Renal cortical epithelial cell (primary cell): Measurements from ENCODE around the gene MCOLN2. TPM values are rescaled to one million over a fixed set of nuclear protein-coding genes. Genes with fewer than 3 reads are reported as not detected.
"Not testable (repeated sequence)": the region's sequence is repeated elsewhere in the genome, so short reads cannot be mapped to it uniquely, and the experiment has no call there.

Experiments used
- DNase-seq: peaks from one replicate; pipeline ENCODE4 v3.0.0-alpha.2; 2011; ENCODE audit warnings: low read depth
- total RNA-seq: library from RNA; depleted of rRNA; stranded (reverse); fragments of >200 nt; gene quantifications from 2 replicates; pipeline ENCODE4 v1.2.3, GENCODE V29; 2014

The MCOLN2 gene
- 0.89 and 1.9 TPM in 2 replicates for total RNA-seq

DNA sequence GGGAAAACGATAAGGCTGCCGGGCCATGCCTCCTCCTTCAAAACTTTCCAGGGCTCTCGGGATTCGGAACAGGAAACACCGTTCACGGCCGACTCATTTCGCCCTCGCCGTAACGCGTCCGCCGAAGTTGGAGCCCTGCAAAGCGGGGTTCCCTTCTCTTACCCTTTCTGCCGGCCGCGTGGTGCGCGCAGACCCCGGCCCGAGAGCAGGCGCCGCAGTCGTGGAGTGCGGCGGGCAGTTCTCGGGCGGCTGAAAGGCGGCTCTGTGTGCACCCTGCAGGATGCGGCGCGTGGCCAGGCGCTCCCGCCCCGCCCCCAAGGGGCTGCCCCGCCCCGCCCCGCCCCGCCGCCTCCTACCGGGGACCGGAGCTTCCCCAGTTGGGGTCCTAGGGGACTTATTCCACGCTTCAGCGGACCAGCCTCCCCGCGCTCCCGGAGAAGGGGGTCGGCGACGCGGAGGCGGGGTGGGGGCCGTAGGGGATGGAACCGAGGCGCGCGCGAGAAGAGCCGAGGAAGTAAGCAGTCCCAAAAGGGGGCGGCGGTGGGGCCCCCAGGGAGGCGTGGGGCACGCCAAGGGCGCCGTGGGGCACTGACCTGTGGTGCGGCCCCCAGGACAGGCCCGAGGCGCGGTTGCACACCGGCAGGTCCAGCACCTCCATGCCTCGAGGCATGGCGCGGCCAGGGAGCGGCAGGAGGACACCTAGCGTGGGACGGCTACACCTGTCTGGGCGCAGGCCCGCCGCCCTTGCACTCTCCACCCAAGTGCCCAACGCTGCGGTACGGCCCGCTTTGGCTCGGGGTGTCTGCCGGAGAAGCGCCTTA, at the start of gene MCOLN2:
Gene MCOLN2 (minus strand): TSS at position 268 of the 821 bp plus-strand sequence. CDS start 241 bp downstream, at position 27.
- no peak for DNase-seq

DNA sequence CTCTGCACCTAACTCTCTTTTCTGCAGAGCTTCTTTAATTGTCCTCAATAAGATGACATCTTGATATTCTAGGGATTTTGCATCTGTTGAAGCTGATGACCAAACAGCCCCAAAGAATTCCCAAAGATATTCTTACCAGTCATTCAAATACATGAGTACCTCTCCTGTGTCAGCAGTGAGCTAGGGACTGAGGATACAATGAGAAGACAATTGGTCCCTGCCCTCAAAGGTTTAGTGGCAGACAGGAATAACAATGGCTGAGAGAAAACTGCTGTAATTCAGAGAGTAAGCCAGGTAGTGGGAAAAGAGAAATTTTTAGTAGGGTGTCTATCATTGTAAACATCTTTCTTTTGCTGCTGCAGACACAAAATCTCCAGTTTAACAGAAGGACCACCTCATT, 45.5 kb upstream of the MCOLN2 start:
- DNase-seq, result no peak

DNA sequence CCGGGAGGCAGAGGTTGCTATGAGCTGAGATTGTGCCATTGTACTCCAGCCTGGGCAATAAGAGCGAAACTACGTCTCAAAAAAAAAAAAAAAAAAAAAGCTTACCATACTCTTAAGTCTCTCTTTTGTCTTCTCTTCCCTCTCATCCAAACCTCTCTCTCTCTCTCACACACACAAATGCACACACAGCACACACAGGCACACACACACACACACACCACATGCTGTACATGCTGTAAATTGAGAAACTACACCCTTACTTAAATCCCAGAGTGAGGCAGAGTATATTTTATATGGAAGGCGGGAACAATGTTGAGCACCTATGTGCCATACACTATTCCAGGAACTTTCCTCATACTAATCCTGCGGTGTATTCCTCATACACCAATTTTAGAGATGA, 44.9 kb upstream of the MCOLN2 start:
- DNase-seq, result no peak

DNA sequence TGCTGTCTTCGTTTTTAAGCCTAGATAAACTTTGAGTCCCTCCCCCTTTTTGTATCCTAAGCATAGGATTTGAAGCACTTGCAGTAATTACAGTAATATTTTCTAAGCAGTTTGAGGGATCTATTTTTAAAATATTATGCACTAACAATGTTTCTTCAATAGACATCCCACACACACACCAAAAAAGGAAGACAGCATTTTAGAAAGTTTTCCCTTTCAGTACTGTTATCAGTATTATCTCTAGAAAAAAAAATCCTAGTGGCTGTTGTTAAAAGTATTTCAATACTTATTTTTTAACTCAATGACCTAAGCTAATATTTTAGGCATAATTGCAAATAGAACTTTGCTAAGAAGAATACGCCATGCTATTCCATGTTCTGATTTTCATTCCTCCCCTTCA, 36.3 kb upstream of the MCOLN2 start:
- no peak for DNase-seq

DNA sequence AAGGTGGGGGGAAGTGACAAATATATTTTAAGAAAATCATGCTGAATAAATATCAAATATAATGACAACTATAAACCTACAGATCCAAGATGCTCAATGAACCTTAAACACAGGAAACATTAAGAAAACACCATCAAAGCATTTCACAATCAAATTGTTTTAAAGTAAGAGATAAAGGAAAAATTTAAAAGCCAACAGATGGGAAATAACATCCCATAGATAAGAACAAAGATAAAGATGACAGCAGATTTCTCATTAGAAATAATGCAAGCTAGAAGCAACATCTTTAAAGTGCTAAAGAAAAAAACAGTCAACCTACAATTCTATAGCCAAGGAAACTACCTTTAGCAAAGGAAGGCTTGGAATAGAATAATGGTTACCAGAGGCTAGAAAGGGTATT, 33.6 kb upstream of the MCOLN2 start:
- no peak for DNase-seq

DNA sequence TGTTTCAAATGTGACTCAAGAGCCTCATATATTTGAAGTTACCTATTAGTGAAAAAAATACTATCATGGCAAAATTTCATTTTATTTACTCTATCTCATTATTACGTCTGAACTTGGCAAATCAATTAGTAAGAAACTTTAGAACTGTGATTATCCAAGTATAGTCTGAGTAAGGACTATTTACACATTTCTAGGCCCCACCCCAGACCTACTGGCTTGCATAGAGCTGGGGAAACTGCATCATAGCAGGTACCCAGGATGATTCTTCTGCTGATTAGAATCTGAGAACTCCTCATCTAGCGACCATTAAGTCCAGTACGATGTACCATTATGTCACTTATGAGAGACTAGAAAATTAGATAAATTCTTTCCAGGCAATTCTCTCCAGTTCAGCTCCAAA, 31.2 kb upstream of the MCOLN2 start:
- DNase-seq, result no peak

DNA sequence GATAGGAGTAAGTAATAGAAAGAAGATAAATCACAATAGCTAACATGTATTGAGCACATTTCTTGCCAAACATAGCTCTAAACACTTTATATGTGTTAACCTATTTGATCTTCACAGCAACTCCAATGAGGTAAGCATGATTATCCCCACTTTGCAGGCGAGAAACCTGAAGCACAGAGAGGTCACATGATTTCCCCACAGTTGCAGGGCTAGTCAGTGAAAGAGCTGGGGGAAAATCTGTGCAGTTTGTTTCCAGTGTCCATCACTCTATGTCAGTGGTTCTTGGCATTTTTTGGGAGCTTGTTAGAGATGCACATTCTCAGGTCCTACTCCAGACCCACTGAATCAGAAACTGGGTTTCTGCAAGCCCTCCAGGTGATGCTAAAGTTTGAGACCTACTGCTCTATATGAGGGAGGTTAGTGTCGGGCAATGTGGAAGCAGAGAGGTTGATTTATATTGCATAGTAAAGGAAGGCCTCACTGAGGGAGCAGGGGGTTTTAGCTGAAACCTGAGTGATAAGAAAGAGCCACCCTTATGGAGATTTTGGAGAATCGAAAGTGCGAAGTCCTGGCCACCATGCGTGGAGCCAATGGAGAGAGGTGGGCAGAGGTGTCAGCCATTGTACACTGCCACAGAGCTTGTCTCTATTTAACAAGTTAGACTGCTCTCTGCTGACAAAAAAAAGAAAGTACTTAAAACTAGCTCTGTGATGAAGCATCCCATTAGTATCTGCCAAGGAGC, 30.5 kb upstream of the MCOLN2 start:
- peak; percentile 39 for DNase-seq

DNA sequence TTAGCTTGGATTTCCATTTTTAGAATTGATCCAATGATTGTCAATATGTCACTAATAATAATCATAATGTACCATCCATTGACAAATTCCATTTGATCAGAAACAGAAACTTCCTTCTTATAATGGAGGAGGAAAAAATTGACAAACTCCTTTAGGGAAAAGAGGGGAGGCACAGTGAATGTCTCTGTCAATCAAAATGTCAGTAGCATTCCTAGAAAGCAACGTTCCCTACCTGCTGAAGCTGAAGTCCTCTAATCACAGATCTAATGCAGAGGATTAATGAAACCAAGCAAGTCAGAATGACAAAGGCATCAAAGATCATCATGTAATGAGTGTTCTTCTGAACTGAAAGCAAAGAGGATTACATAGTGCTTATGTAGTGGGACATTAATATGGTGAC, 29.0 kb upstream of the MCOLN2 start:
- no peak for DNase-seq

DNA sequence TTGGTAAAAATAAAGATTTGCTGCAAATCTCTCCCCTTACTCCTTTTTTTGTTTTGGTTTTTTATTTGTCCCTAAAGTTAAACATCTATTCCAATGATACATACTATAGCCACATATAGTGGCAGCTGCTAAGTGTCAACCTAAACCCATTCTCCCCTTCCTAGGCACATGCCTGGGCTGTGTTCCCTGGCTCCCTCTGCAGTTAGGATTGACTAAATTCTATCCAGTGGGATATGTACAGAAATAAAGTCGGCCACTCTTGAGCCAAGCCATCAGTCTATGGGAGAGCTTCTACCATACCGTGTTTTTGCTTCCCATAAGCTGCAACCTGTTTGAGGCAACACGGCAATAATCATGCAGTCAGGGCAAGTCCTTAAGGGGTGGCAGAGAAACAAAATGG, 27.8 kb upstream of the MCOLN2 start:
- DNase-seq, result no peak

DNA sequence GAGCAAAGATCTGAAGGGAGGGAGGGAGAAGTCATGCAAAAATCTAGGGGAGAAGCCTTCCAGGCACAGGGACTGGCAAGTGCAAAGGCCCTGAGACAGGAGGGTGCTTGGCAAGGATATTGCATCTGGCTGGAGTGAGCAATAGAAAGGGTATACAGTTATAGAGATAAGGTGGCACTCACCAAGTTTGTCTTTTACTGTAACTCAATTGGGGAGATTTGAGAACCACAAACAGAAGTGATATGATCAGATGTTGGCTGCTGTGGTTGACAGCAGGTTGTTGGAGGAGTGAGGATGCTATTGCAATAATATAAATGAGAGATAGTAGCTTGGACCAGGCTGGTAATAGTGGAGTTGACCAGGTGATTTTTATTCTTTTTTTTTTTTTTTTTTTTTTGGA, 25.8 kb upstream of the MCOLN2 start:
- no peak for DNase-seq

DNA sequence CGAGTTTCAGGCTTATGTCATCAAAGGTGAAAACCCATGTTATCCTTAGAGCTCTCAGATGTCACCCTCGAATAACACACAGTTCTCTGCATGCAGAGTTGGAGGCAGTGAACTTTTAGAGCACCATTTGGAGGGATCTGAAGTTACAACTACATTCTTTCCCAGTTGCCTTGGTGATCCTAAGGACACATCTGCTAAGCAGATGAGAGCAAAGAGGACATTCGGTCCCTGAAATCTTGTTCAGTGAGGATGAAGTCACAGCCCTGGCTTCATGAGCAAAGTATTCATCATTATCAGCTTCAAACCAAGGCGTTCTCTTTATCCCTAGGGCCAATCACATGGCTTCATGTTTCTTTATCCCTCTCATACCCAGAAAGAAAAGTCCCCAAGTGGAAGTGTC, 23.1 kb upstream of the MCOLN2 start:
- no peak for DNase-seq

DNA sequence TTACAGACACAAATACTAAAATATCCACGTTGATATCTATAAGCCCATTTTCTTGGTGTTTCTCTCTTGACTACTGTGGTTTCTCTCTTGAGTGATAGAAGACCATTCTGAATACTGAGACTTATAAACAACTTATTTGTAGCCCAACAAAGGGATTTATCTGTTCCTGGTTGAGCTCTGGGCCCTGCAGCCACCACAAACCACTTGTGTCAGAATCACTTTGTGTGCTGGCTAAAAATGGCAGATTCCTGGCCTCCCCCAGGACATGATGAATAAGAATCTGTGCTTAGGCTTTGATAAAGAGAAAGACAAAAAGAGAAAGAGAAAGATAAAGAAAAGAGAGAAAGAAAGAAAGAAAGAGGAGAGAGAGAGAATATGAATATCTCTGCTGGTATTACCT, 18.9 kb upstream of the MCOLN2 start:
- no peak for DNase-seq

DNA sequence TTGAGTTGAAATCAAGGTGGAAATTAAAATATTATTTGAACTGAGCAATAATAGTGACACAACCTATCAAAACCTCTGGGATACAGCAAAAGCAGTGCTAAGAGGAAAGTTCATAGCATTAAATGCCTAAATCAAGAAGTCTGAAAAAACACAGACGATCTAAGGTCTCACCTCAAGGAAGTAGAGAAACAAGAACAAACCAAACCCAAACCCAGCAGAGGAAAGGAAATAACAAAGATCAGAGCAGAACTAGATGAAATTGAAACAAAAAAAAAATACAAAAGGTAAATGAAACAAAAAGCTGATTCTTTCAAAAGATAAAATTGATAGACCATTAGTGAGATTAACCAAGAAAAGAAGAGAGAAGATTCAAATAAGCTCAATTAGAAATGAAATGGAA, 8.7 kb upstream of the MCOLN2 start:
- DNase-seq, result not testable (repeated sequence)

DNA sequence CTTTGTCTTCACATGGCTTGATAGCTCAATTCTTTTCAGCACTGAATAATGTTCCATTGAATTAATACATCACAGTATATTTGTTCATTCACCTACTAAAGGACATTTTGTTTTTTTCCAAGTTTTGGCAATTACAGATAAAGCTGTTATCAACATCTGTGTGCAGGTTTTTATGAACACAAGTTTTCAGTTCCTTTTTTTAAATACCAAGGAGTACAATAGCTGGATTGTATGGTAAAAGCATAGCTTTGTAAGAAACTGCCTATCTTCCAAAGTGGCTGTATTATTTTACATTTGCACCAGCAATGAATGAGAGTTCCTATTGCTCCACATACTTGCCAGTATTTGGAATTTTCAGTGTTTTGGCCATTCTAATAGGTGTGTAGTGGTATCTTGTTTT, 4.8 kb upstream of the MCOLN2 start:
- DNase-seq, result no peak

DNA sequence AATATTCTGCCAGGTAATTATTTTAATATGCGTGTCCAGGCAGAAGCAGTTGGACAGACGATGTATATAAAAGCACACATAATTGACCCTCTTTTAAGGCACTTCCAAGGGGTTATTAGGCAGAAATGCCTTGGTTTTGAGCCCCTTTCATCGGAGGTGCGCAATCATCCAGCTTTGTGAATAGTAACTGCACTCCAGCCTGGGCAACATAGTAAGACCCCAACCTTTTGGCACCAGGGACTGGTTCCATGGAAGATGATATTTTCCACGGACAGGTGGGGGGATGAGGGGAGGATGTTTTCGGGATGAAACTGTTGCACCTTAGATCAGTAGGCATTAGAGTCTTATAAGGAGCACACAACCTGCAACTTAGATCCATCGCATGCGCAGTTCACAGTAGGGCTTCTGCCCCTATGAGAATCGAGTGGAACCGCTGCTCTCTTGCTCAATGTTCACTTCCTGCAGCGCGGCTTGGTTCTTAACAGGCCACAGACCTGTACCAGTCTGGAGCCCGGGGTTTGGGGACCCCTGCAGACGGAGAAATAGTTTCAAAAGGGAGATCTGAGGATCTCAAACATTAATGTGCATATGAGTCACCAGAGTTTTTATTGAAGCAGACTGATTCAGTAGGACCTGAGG, 1.8 kb upstream of the MCOLN2 start:
- peak; percentile 28 for DNase-seq

DNA sequence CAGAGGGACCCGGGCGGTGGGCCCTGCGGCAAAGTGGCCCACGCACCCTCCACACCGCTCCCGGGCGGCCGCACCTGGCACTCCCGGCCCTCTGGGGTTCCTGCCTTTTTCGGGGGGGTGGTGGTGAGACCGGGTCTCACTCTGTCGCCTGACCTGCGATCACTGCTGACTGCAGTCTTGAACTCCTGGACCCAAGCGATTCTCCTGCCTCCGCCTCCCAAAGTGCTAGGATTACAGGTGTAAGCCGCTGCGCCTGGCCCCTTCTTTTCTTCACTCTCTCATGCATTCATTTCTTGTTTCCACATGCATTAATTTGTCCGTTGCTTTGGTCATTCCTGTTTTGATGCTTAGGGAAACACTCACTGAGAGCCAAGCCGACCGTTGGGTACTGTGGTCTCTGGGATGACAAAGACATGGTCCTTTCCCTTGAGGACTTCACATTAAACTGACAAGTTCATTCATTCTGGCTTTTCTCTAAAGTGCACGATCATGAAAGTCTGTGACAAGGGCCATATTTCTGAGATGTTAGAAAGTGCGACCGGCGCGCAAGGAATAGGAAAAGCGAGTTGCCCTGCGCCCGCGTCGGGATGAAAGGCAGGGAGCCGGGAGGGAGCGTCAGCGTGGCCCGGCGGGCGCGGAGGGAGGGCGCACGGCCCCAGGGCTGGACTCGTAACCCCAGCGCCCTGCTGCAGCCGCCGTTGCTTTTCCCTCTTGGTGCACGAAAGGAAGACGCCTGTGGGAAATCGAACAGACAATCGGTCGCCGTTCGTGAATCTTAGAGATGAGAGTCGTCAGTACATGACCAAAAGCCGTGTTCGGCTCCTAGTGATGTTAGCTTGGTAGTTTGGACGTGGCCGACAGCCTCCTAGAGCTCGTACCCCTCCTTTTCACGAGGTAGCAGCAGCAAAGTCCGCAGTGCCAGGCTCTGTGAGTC, 1.0 kb upstream of the MCOLN2 start:
- DNase-seq, result peak; percentile 12

DNA sequence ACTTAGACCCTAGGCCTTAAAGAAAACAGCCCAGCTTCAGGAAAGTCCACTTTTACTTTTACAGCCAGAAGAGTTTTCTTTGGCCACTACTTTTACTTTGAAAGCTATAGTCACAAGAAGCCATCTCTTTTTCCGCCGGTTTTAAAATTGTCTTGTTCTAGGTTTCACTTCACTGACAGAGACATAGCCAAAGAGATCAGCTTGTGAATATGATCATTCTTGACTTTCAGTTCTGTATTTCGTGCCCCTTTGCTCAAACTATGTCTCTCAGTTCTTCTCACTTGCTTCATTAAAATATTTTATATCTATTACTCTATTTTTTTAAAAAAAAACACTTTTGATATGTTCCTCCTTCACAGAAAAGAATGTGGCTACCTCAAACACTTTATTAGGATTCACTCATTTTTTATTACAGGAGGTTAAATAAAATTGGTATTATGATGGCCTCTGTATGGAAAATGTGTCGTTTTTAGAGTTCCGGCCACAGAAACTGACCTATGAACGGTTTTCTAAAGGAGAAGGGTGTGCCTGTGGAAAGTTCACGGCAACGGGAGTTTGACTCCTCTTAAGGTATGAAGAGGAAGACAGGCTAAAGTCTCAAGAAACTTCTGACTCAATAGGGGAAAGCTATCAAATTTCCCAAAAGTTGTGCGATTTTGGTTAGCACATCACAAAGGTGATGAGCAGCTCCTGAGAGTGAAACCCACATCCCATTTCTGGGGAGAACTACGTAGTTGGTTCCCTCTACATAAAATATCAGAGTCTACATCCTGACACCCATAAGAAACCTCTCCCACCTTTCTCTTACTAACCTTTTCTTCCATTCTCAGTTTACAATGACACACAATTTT, 1.2 kb downstream of the MCOLN2 start:
- no peak for DNase-seq

DNA sequence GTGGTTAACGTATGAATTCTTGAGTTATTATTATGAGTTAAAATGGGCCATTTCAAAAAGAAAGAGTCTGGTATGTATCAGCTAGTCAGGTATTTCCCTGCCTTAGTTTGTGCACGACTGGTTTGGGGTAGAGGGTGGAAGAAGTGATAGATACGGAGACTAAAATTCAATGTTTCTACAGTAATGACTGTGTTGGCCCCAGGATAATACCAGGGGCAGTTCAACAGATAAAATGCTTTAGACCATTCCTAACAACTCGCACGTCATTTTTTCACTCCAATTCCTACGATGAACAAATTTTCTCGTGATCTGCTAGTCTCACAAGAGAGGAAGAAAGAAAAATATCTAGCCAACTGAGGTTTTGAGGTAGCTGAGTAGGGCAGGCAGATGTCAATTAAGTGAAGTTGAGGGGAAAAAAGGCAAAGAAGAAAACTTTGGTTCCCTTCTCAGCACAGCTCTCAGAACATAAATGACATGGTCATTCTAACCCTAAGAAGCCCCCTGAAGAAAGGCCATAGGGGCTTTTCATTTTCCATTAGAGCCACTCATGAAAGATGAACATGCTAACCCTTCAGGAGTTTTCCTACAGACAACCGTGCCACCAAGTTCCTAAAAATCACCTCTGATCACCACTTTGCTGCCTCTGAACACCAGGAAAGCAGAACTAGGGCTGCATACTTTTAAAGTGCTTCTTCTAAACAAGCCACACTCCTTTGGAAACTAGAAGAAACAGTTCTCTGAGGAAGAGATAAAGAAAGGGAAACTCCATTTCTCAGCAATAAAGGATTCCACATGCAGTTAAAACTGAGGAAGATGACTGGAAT, 5.6 kb downstream of the MCOLN2 start:
- no peak for DNase-seq

DNA sequence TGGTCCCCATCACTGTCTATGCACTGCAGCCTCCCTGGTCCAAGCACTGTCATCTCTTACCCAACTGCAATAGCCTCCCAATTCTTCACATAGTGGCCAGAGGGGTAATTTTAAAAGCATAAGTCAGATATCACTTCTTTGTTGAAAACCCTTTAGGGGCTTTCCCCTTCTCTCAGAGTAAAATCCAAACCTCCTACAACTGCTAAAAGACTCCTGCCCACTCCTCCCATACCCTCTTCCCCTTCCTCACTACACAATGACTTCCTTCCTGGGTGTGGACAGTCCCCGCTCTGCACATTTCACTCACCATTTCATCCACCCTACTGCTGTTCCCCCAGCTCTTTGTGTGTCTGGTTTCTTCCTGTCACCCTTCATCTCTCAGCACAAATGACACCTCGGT, 8.3 kb downstream of the MCOLN2 start:
- DNase-seq, result no peak

DNA sequence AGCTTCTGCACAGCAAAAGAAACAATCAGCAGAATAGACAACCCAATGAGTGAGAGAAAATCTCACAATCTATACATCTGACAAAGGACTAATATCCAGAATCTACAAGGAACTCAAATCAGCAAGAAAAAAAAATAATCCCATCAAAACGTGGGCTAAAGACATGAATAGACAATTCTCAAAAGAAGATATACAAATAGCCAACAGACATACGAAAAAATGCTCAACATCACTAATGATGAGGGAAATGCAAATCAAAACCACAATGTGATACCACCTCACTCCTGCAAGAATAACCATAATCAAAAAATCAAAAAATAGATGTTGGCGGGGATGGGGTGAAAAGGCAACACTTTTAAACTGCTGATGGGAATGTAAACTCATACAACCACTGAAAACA, 10.4 kb downstream of the MCOLN2 start:
- not testable (repeated sequence) for DNase-seq
